Mucosa of rectum (tissue), 2 donors: ENCODE measurements around the gene RARG.
A peak's percentile ranks its signal among the peaks of the same experiment; 100 is the strongest.
"Not testable (repeated sequence)": the region's sequence is repeated elsewhere in the genome, so short reads cannot be mapped to it uniquely, and the experiment has no call there.

Experiments
- H3K27ac ChIP-seq, 2 donors: one replicate each; pipeline ENCODE4 v1.7.0; 2013; ENCODE audit warnings: inconsistent platforms in 2 of 2, low read depth in 2 of 2, low read length in 2 of 2
- H3K27me3 ChIP-seq, 2 donors: one replicate each; pipeline ENCODE4 v1.7.0; 2013; ENCODE audit warnings: low read length in 2 of 2; ENCODE audit not compliant: control insufficient read depth in 2 of 2, insufficient read depth in 2 of 2
- H3K36me3 ChIP-seq, 2 donors: one replicate each; pipeline ENCODE4 v1.7.0; 2013; ENCODE audit warnings: low read length in 2 of 2; ENCODE audit not compliant: control insufficient read depth in 2 of 2, insufficient read depth in 2 of 2
- H3K4me1 ChIP-seq, 2 donors: one replicate each; pipeline ENCODE4 v1.7.0; 2013; ENCODE audit warnings: low read length in 2 of 2, mild to moderate bottlenecking in 1 of 2; ENCODE audit not compliant: control insufficient read depth in 2 of 2, insufficient read depth in 2 of 2
- H3K4me3 ChIP-seq, 2 donors: one replicate each; pipeline ENCODE4 v1.7.0; 2013; ENCODE audit warnings: low read length in 2 of 2
- H3K9ac ChIP-seq, 2 donors: one replicate each; pipeline ENCODE4 v1.7.0; 2013; ENCODE audit warnings: low read length in 2 of 2, low read depth in 1 of 2, mild to moderate bottlenecking in 1 of 2
- H3K9me3 ChIP-seq, 2 donors: one replicate each; pipeline ENCODE4 v1.7.0; 2013; ENCODE audit warnings: low read length in 2 of 2; ENCODE audit not compliant: control insufficient read depth in 2 of 2
- donor health status: healthy.
- donor health status: Normal muscosa, but diverticular disease.

RARG gene

DNA sequence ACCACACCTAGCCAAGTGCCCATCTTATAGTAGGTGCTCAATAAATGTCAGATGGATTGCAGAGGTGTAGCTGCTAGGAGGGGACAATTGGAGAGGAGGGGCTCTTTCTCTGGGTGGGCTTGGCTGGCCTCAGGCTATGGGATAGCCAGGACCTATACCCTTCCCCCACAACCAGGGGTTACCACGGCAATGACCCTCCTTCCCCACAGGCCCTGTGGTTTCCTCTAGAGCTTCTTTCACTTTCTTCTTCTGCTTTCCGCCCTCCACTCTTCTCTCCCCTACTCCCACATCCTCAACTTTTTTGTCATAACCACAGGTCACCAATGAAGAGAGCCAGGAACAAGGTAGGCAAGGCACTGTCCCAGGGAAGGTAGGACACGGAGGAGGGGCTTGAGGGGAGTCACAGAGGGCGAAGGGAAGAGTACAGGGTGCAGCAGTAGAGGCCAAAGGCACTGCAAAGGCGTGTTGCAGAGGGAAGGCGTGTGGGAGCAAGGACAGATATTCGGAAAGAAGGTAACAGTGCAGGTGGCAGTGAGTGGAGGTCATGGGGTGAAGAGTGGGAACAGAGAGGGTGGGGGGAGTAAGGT is 23.0 kb downstream of the RARG start:
- Histone ChIP-seq H3K4me1 (peaks cover 9 to 21% of the 10 kb centered on the region in 2 donors), H3K9ac (peak overlapping the region in 1 of 2 donors; percentile 14), H3K36me3 (peaks cover 14 to 22% of the 10 kb centered on the region in 2 donors), H3K4me3 (peak overlapping the region; percentile 44 to 60), H3K9me3 (no peaks in the 10 kb centered on the region), H3K27me3 (no peaks in the 10 kb centered on the region), H3K27ac (peak overlapping the region; percentile 18 to 74)

DNA sequence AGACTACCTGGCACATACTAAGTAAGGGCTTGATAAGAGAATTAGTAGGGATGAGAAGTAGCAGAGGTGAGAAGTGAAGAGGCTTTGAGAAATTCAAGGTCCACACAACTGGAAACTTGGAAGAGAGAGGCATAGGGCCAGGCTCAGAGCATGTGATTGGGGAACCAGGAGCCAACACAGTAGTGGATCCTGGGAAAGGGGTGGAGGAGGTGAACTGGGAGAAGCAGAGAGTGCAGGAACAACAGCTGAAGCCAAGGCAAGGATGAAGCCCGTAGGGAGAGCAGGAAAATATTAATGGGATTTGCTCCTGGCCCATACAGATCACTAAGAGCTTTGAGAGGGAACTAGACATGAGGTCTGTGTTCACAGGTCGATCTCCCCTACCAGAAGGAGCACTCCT is 23.6 kb downstream of the RARG start:
- H3K4me3 ChIP-seq: peak overlapping the region in 1 of 2 donors; percentile 60
- H3K9ac ChIP-seq: no peak overlapping the region
- H3K27ac ChIP-seq: peak overlapping the region in 1 of 2 donors; percentile 53
- no peaks in the 10 kb centered on the region for H3K27me3 ChIP-seq
- H3K36me3 ChIP-seq: peaks cover 10 to 17% of the 10 kb centered on the region in 2 donors
- no peaks in the 10 kb centered on the region for H3K9me3 ChIP-seq
- peaks cover 9 to 21% of the 10 kb centered on the region in 2 donors for H3K4me1 ChIP-seq

DNA sequence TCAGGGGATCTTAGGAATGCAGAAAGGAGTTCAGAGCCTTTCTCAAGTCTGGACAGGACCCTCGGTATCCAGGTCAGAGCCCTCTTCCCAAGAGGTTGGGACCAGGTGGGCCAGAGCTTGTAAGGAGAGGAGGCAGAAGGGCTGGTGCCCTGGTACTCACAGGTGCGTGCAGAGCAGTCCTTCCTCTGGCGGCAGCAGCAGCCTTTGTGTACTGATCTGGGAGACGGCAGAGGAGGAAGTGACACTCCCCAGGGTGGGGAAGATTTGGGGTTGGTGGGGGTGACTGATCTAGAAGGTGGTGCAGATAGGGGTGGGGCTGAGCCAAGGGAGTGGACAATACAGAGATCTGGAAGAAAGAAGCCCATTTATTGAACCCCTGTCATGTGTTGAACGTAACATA is 25.0 kb downstream of the RARG start, which contains the start of gene ITGB7:
Gene ITGB7, minus strand, starts transcription at position 210 of the 400 bp plus-strand sequence. CDS start 6,808 bp downstream, outside the sequence.
- Histone ChIP-seq H3K27ac (peak within 1 kb of the TSS; percentile 32 to 60), H3K9ac (peak within 1 kb of the TSS; percentile 4 to 66), H3K4me1 (peaks cover 9 to 21% of the 10 kb centered on the region in 2 donors), H3K4me3 (peak within 1 kb of the TSS; percentile 2 to 71), H3K27me3 (no peaks in the 10 kb centered on the region), H3K36me3 (peaks cover 6 to 12% of the 10 kb centered on the region in 2 donors), H3K9me3 (no peaks in the 10 kb centered on the region)

DNA sequence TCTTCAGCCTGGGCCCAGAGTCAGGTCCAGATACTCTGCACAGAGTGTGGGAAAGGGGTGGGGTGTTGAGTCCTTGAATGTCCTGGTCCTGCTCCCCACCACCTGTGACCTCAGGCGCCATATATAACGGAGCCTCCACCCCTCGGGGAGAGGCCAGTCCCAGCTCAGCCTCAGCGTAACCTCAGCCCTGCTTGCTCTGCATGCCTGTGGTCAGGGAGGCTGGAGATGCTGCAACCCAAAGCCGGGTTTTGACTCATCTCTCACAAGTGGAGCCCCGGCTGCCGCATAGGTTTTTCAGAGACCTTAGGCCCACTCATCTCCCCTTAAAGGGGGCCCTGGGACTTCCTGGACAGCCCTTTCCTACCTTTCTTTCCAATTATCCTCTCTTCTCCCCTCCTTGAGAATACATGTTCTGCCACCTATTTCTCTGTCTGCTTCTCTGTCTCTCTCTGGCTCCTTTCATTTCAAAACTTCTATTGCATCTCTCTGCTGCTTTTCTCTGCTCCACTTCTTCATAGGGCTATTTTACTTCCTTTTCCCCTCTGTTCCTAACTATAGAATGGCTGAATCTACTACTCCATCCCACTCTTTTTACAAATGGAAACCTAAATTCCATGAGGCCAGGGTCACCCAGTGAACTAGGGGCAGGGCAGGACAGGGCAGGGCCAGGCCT is 26.1 kb downstream of the RARG start:
- Histone ChIP-seq H3K36me3 (peaks cover 2% of the 10 kb centered on the region in 2 donors), H3K9me3 (no peaks in the 10 kb centered on the region), H3K9ac (peak overlapping the region in 1 of 2 donors; percentile 66), H3K27me3 (no peaks in the 10 kb centered on the region), H3K4me1 (peaks cover 9 to 21% of the 10 kb centered on the region in 2 donors), H3K27ac (peak overlapping the region in 1 of 2 donors; percentile 60), H3K4me3 (peak overlapping the region in 1 of 2 donors; percentile 71)

DNA sequence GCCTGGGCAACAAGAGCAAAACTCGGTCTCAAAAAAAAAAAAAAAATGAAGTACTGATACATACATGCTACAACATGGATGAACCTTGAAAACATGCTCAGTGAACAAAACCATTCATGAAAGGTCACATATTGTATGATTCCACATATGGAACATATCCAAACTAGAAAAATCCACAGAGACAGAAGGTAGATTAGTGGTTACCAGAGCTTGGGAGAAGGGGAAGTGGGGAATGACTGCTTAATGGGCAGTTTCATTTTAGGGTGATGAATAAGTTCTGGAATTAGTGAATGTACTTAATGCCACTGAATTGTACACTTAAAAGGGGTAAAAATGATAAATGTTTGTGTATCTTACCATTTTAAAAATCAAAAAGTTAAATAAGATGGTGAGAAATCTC is 27.7 kb downstream of the RARG start:
- Histone ChIP-seq H3K36me3 (no peaks in the 10 kb centered on the region), H3K4me1 (peaks cover 9 to 24% of the 10 kb centered on the region in 2 donors), H3K4me3 (no peak overlapping the region)

DNA sequence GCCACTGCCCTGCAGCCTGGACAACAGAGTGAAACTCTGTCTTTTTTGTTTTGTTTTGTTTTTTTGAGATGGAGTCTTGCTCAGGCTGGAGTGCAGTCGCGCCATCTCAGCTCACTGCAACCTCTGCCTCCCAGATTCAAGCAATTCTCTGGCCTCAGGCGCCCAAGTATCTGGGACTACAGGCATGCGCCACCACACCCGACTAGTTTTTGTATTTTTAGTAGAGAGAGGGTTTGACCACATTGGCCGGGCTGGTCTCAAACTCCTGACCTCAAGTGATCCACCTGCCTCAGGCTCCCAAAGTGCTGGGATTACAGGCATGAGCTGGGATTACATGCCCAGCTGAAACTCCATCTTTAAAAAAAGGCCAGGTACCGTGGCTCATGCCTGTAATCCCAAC is 29.7 kb downstream of the RARG start:
- not testable (repeated sequence) for H3K9ac ChIP-seq, H3K36me3 ChIP-seq, H3K9me3 ChIP-seq, H3K27me3 ChIP-seq, H3K4me3 ChIP-seq, H3K27ac ChIP-seq
- peaks cover 9 to 26% of the 10 kb centered on the region in 2 donors for H3K4me1 ChIP-seq

More for the DNA sequence above, 27.7 kb downstream of the RARG start:
- no peaks in the 10 kb centered on the region for H3K27me3 ChIP-seq
- no peaks in the 10 kb centered on the region for H3K9me3 ChIP-seq
- no peak overlapping the region for H3K9ac ChIP-seq
- H3K27ac ChIP-seq: no peak overlapping the region

DNA sequence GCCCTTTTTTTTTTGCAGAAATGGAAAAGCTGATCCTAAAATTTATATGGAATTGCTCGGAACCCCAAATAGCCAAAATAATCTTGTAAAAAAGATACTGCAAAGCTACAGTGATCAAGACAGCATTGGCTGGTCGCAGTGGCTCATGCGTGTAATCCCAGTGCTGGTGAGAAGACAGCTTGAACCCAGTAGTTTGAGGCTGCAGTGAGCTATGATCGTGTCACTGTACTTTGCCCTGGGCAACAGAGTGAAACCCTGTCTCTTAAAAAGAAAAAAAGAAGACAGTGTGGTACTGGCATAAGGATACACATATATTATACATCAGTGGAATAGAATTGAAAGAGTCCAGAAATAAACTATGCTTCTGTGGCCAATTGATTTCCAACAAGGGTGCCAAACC is 30.4 kb downstream of the RARG start:
- Histone ChIP-seq H3K4me1 (peaks cover 5 to 20% of the 10 kb centered on the region in 2 donors), H3K9me3 (no peaks in the 10 kb centered on the region), H3K4me3 (no peak overlapping the region), H3K9ac (no peak overlapping the region), H3K27me3 (no peaks in the 10 kb centered on the region), H3K27ac (no peak overlapping the region), H3K36me3 (peaks cover 0 to 2% of the 10 kb centered on the region in 2 donors)

DNA sequence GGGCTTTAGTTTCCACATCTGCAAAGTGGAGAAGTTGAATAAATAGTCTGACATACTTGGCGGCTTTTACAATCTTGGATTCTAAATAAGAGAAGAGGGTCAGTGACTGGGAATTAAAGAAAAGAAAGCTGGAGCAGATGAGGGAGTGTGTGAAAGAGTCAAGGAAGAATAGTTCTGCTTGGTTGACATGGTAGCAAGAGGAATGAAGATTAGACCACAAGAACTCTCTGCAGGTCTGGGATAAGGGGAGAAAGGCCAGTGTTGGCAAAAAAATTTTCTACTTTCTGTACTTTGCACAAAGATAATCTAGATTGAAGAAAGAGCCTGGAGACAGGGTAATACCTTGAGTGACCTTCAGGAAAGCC is 30.9 kb downstream of the RARG start:
- Histone ChIP-seq H3K27ac (no peak overlapping the region), H3K9ac (no peak overlapping the region), H3K36me3 (peaks cover 0 to 5% of the 10 kb centered on the region in 2 donors), H3K27me3 (no peaks in the 10 kb centered on the region), H3K4me1 (peaks cover 4 to 17% of the 10 kb centered on the region in 2 donors), H3K9me3 (no peaks in the 10 kb centered on the region), H3K4me3 (no peak overlapping the region)

DNA sequence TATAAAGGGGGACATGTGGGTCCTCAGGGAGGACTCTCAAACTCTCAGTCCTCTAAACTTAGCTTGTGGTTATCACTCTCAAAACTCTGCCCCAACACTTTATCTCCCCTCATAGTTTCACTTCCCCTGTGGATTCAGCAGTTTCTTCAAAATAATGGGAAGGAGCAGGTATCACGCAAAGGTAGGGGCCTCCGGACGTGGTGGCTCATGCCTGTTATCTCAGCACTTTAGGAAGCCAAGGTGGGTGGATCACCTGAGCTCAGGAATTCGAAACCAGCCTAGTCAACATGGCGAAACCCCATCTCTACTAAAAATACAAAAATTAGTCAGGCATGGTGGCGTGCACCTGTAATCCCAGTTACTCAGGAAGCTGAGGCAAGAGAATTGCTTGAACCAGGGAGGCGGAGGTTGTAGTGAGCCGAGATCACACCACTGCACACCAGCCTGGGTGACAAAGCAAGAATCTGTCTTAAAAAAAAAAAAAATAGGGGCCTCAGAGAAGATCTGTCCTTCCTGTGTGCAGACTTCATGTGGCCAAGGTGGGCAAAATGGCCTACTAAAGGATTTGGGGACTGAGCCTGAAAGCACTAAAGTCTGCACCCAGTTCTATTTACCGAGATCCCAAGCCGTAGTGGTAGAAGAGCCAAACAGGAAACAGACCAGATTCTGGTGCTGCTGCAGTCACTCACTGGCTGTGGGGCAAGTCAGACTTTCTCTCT is 31.4 kb downstream of the RARG start:
- Histone ChIP-seq H3K36me3 (peaks cover 0 to 5% of the 10 kb centered on the region in 2 donors), H3K4me1 (peaks cover 4 to 15% of the 10 kb centered on the region in 2 donors), H3K27ac (peak overlapping the region in 1 of 2 donors; percentile 43), H3K4me3 (peak overlapping the region in 1 of 2 donors; percentile 15), H3K27me3 (no peaks in the 10 kb centered on the region), H3K9ac (no peak overlapping the region), H3K9me3 (no peaks in the 10 kb centered on the region)

DNA sequence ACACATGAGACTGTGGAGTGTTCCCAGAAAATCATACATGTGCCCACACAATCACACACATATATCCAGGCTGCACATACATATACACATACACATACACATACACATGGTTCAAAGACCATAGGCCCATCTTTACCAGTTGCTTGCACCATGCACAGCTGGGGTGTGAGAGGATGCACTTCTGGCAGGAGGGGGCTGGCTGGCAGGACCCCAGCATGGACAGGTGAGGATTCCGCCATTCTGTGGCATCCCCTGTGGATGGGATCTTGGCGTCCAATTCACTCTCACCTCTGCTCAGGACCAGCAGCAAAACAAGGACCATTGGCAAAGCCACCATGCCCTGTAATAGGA is 31.9 kb downstream of the RARG start:
- no peaks in the 10 kb centered on the region for H3K9me3 ChIP-seq
- H3K9ac ChIP-seq: no peak overlapping the region

More for the DNA sequence above, 31.9 kb downstream of the RARG start:
- Histone ChIP-seq H3K36me3 (peaks cover 0 to 5% of the 10 kb centered on the region in 2 donors), H3K4me3 (peak overlapping the region in 1 of 2 donors; percentile 15), H3K27ac (no peak overlapping the region), H3K4me1 (peaks cover 4 to 15% of the 10 kb centered on the region in 2 donors), H3K27me3 (no peaks in the 10 kb centered on the region)
